MCF 10A (cell line): ENCODE results near the gene MYLK2. TPM values are rescaled to one million over a fixed set of nuclear protein-coding genes. Genes with fewer than 3 reads are reported as not detected.

ENCODE experiments used
- BruUV-seq: library from RNA; stranded (reverse); fragments of 400-500 nt; replicated peaks from 2 replicates; lab custom pipeline; 2021; lab: Mats Ljungman, UMichigan
- CTCF ChIA-PET: fragments of 300-600 bp; sonication (Branson Sonifier 250); formaldehyde crosslinking; extraction: SDS; loops from one replicate; lab custom pipeline; 2021; ENCODE audit warnings: antibody characterized with exemption, inconsistent platforms; lab: Yijun Ruan, JAX
- POLR2A ChIA-PET: fragments of 300-600, 350-650 bp; sonication (Branson Sonifier 250); formaldehyde crosslinking; extraction: SDS; loops from one replicate; lab custom pipeline; 2020; ENCODE audit warnings: antibody characterized with exemption, inconsistent platforms; lab: Yijun Ruan, JAX
- DNase-seq: peaks from one replicate; pipeline ENCODE4 v3.0.0-alpha.2; 2018; ENCODE audit not compliant: unreplicated experiment
- H3K27ac Mint-ChIP-seq: one replicate; pipeline ENCODE4 v1.8.0; 2022; ENCODE audit warnings: mild to moderate bottlenecking, low read depth, mixed read lengths; ENCODE audit not compliant: unreplicated experiment
- H3K27me3 Mint-ChIP-seq: one replicate; pipeline ENCODE4 v1.8.0; 2022; ENCODE audit warnings: mixed read lengths; ENCODE audit not compliant: insufficient read depth, unreplicated experiment
- H3K36me3 Mint-ChIP-seq: one replicate; pipeline ENCODE4 v1.8.0; 2022; ENCODE audit warnings: mild to moderate bottlenecking, moderate library complexity, mixed read lengths; ENCODE audit not compliant: insufficient read depth, unreplicated experiment
- H3K4me1 Mint-ChIP-seq: one replicate; pipeline ENCODE4 v1.8.0; 2022; ENCODE audit warnings: mixed read lengths; ENCODE audit not compliant: insufficient read depth, unreplicated experiment
- H3K4me3 Mint-ChIP-seq: one replicate; pipeline ENCODE4 v1.8.0; 2022; ENCODE audit warnings: mild to moderate bottlenecking, moderate library complexity, mixed read lengths; ENCODE audit not compliant: unreplicated experiment
- H3K9me3 Mint-ChIP-seq: one replicate; pipeline ENCODE4 v1.8.0; 2022; ENCODE audit warnings: mixed read lengths; ENCODE audit not compliant: unreplicated experiment
- intact Hi-C: fragments of 100-400 bp; cut with micrococcal nuclease; formaldehyde crosslinking; loops from 2 replicates; pipeline ENCODE4 v1.14.1; 2022
- total RNA-seq: library from RNA; stranded (reverse); gene quantifications from 2 replicates; pipeline ENCODE4 v1.2.3, GENCODE V29; 2022
- TF ChIP-seq, protein P1 (sequence below): fragments of 200-600 bp; IDR thresholded peaks from one replicate; pipeline ENCODE4 v1.8.0; 2022; ENCODE audit warnings: antibody characterized with exemption, mild to moderate bottlenecking; ENCODE audit not compliant: unreplicated experiment

The MYLK2 gene
- total RNA-seq, 1 experiment from 2014 or later = 0.14 TPM

- Mint-ChIP-seq H3K9me3 (no peaks in the 10 kb centered on the region), H3K27ac (no peak overlapping the region), H3K27me3 (no peaks in the 10 kb centered on the region), H3K4me1 (no peaks in the 10 kb centered on the region), H3K36me3 (peaks cover 50% of the 10 kb centered on the region), H3K4me3 (no peak overlapping the region)
- intact Hi-C loops = no loop called here
- ChIA-PET CTCF (interaction anchor here (0.6 to 1.6 kb wide), 3 partner anchors 19 to 227 kb away, joined by 3 to 5 read pairs (median 3); no protein-coding TSS in a partner anchor), POLR2A (interaction anchor here (1.2 kb wide), 1 partner anchor 9 kb away, joined by 3 read pairs; no protein-coding TSS in a partner anchor)
- no peak for DNase-seq
- TF ChIP-seq, protein P1, sequence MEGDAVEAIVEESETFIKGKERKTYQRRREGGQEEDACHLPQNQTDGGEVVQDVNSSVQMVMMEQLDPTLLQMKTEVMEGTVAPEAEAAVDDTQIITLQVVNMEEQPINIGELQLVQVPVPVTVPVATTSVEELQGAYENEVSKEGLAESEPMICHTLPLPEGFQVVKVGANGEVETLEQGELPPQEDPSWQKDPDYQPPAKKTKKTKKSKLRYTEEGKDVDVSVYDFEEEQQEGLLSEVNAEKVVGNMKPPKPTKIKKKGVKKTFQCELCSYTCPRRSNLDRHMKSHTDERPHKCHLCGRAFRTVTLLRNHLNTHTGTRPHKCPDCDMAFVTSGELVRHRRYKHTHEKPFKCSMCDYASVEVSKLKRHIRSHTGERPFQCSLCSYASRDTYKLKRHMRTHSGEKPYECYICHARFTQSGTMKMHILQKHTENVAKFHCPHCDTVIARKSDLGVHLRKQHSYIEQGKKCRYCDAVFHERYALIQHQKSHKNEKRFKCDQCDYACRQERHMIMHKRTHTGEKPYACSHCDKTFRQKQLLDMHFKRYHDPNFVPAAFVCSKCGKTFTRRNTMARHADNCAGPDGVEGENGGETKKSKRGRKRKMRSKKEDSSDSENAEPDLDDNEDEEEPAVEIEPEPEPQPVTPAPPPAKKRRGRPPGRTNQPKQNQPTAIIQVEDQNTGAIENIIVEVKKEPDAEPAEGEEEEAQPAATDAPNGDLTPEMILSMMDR = no peak
- BruUV-seq = no TSS peak
Measured at GRCh38 chr20:31803552-31804291, 15.4 kb upstream of the MYLK2 start.

DNA sequence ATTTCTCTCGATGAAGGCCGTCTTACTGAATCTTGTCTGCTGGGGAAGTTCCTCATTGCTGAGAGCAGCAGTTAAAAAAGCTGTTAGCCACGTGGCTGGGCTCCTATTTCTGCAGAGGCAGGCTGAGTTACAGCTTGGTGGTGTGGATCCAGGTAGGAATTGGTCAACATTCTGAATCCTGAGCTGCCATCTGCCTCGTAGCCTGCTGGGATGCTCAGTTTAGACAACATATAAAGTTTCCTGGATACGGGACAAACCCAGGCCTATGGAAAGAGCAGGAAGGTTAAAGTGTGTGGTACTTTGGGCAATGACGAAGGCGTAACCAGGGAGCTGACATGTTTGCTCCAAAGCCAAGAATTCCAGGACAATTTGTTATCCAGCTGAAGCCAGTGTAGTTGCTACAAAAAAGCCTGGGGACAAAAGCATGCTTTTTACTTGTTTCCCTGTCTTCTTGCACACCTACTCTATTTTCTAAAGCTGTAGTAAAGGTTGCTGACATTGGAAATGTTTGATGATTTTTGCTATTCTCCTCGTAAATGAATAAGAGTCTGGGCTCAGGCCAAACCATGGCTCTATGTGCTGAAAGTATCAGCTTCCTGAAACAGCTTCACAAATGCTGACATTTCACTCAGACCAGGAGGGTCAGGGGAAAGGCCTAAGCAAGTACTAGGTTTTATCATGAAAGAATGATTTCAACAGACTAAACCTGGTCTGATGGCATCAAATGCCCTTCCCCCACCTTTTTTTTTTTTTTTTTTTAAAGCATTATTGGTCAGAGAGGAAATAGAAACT lies 12.4 kb upstream of the MYLK2 start:
- POLR2A ChIA-PET = no interaction called here

GRCh38 chr20:31808481-31808880 lies 10.7 kb upstream of the MYLK2 start:
- intact Hi-C loops = no loop called here
- POLR2A ChIA-PET = interaction anchor here (1.1 kb wide), 1 partner anchor 9 kb away, joined by 3 read pairs; no protein-coding TSS in a partner anchor
- no peaks in the 10 kb centered on the region for H3K9me3 Mint-ChIP-seq
- DNase-seq = no peak
- H3K4me1 Mint-ChIP-seq = no peaks in the 10 kb centered on the region
- H3K27me3 Mint-ChIP-seq = no peaks in the 10 kb centered on the region
- no peak overlapping the region for H3K4me3 Mint-ChIP-seq
- no peak overlapping the region for H3K27ac Mint-ChIP-seq
- CTCF ChIA-PET = interaction anchor here (0.6 to 3.6 kb wide), 8 partner anchors 14 to 1138 kb away, joined by 3 to 30 read pairs (median 4); no protein-coding TSS in a partner anchor
- peaks cover 22% of the 10 kb centered on the region for H3K36me3 Mint-ChIP-seq
- TF ChIP-seq, protein P1 = no peak
- no TSS peak for BruUV-seq

More for the DNA sequence above, 12.4 kb upstream of the MYLK2 start:
- intact Hi-C loops = no loop called here
- TF ChIP-seq, protein P1 = no peak
- no peak overlapping the region for H3K27ac Mint-ChIP-seq
- CTCF ChIA-PET = interaction anchor here (0.5 to 3.6 kb wide), 7 partner anchors 10 to 844 kb away, joined by 3 to 30 read pairs (median 4); no protein-coding TSS in a partner anchor
- no peak for DNase-seq
- peaks cover 36% of the 10 kb centered on the region for H3K36me3 Mint-ChIP-seq
- H3K4me3 Mint-ChIP-seq = no peak overlapping the region
- BruUV-seq = no TSS peak
- no peaks in the 10 kb centered on the region for H3K4me1 Mint-ChIP-seq
- H3K9me3 Mint-ChIP-seq = no peaks in the 10 kb centered on the region
- no peaks in the 10 kb centered on the region for H3K27me3 Mint-ChIP-seq

GRCh38 chr20:31809661-31810060 lies 9.5 kb upstream of the MYLK2 start:
- peaks cover 10% of the 10 kb centered on the region for H3K36me3 Mint-ChIP-seq
- H3K9me3 Mint-ChIP-seq = no peaks in the 10 kb centered on the region
- TF ChIP-seq, protein P1 = no peak
- CTCF ChIA-PET = interaction anchor here (0.8 to 2.5 kb wide), 6 partner anchors 11 to 222 kb away, joined by 3 to 17 read pairs (median 4); no protein-coding TSS in a partner anchor
- BruUV-seq = no TSS peak
- H3K4me1 Mint-ChIP-seq = no peaks in the 10 kb centered on the region
- POLR2A ChIA-PET = interaction anchor here (1.1 kb wide), 1 partner anchor 8 kb away, joined by 3 read pairs; no protein-coding TSS in a partner anchor
- intact Hi-C loops = no loop called here
- no peak for DNase-seq
- no peak overlapping the region for H3K27ac Mint-ChIP-seq
- H3K27me3 Mint-ChIP-seq = no peaks in the 10 kb centered on the region
- H3K4me3 Mint-ChIP-seq = no peak overlapping the region
